Endothelial cell of umbilical vein (primary cell): ENCODE data around the gene EIF4G2. TPM values are rescaled to one million over a fixed set of nuclear protein-coding genes. Genes with fewer than 3 reads are reported as not detected.

Source experiments
- BruUV-seq: library from RNA; stranded (reverse); fragments of 400-500 nt; replicated peaks from 2 replicates; lab custom pipeline; 2021; lab: Mats Ljungman, UMichigan
- CTCF ChIA-PET: fragments of 300-600, 350-600 bp; sonication (Branson Sonifier 250); formaldehyde crosslinking; loops from one replicate; lab custom pipeline; 2021; ENCODE audit warnings: antibody characterized with exemption, inconsistent platforms; lab: Charles Lee
- POLR2A ChIA-PET: fragments of 300-600, 350-600 bp; sonication (Branson Sonifier 250); formaldehyde crosslinking; loops from one replicate; lab custom pipeline; 2021; ENCODE audit warnings: antibody characterized with exemption, inconsistent platforms; lab: Charles Lee
- DNase-seq: peaks from one replicate; pipeline ENCODE4 v3.0.0-alpha.2; 2011; ENCODE audit warnings: low read depth, low spot score
- FAIRE-seq: peaks from 2 replicates; lab custom pipeline; 2011; peaks lifted over from hg19 to GRCh38; lab: Jason Lieb, UNC
- H2AFZ ChIP-seq: 2 replicates; pipeline ENCODE4 v1.6.0; 2012; ENCODE audit warnings: low read depth, low read length, control low read depth, inconsistent platforms
- H3K27ac ChIP-seq: 2 replicates; pipeline ENCODE4 v1.5.1; 2011; ENCODE audit warnings: low read depth, mild to moderate bottlenecking, control low read depth, low read length, moderate library complexity; ENCODE audit not compliant: insufficient read depth
- H3K27me3 ChIP-seq, 2 experiments: 2 replicates each; pipeline versions ENCODE4 v1.6.0 to v1.6.1; 2011; ENCODE audit warnings: low read length in 2 of 2, mixed read lengths in 1 of 2; ENCODE audit not compliant: control insufficient read depth in 2 of 2, insufficient read depth in 2 of 2
- H3K36me3 ChIP-seq, 2 experiments: 2 replicates in 1 of 2; 3 replicates in 1 of 2; pipeline ENCODE4 v1.5.1; 2011; ENCODE audit warnings: low read length in 2 of 2, mild to moderate bottlenecking in 1 of 2, moderate library complexity in 1 of 2; ENCODE audit not compliant: control insufficient read depth in 2 of 2, insufficient read depth in 2 of 2; ENCODE audit errors: extremely low read depth in 1 of 2
- H3K4me1 ChIP-seq: 3 replicates; pipeline ENCODE4 v1.5.1; 2011; ENCODE audit warnings: mild to moderate bottlenecking, low read length; ENCODE audit not compliant: control insufficient read depth, insufficient read depth; ENCODE audit errors: extremely low read depth
- H3K4me2 ChIP-seq: 2 replicates; pipeline ENCODE4 v1.6.1; 2011; ENCODE audit warnings: low read length, control low read depth, mixed read lengths; ENCODE audit not compliant: insufficient read depth
- H3K4me3 ChIP-seq, 3 experiments: fragments of 200-600 bp in 1 of 3; sonication (generic), shearing (Covaris generic) in 1 of 3; replicated peaks in 1 of 3; 2 replicates each; pipeline ENCODE4 v1.5.1; 2011 to 2016; ENCODE audit warnings: control low read depth in 3 of 3, low read length in 3 of 3, mild to moderate bottlenecking in 2 of 3, inconsistent platforms in 1 of 3, low read depth in 1 of 3, moderate library complexity in 1 of 3; ENCODE audit not compliant: insufficient read depth in 1 of 3
- H3K79me2 ChIP-seq: 2 replicates; pipeline ENCODE4 v1.6.0; 2012; ENCODE audit warnings: low read length, inconsistent platforms; ENCODE audit not compliant: control insufficient read depth, insufficient read depth
- H3K9ac ChIP-seq: replicated peaks from 2 replicates; pipeline ENCODE3; 2011; ENCODE audit warnings: low read length, control low read depth; ENCODE audit not compliant: insufficient read depth; ENCODE audit errors: extremely low read depth
- H3K9me1 ChIP-seq: replicated peaks from 3 replicates; pipeline ENCODE4 v1.6.0; 2011; ENCODE audit warnings: mild to moderate bottlenecking, low read length; ENCODE audit not compliant: control insufficient read depth, insufficient read depth; ENCODE audit errors: extremely low read depth
- H3K9me3 ChIP-seq: replicated peaks from 2 replicates; pipeline ENCODE4 v1.5.1; 2012; ENCODE audit warnings: low read length, inconsistent platforms; ENCODE audit not compliant: control insufficient read depth, insufficient read depth
- H4K20me1 ChIP-seq: replicated peaks from 2 replicates; pipeline ENCODE3; 2011; ENCODE audit warnings: mild to moderate bottlenecking, low read length; ENCODE audit not compliant: control insufficient read depth, insufficient read depth; ENCODE audit errors: extremely low read depth
- EZH2 ChIP-seq: IDR thresholded peaks from 2 replicates; pipeline ENCODE4 v1.6.1; 2012; ENCODE audit warnings: borderline replicate concordance, low read depth, mild to moderate bottlenecking, moderate library complexity, low read length, inconsistent platforms; ENCODE audit not compliant: severe bottlenecking
- FOS ChIP-seq: IDR thresholded peaks from 2 replicates; pipeline ENCODE4 v1.6.1; 2011; ENCODE audit warnings: mild to moderate bottlenecking, low read length, moderate library complexity, borderline replicate concordance; ENCODE audit not compliant: insufficient read depth
- GATA2 ChIP-seq: IDR thresholded peaks from 2 replicates; pipeline ENCODE4 v1.7.0; 2011; ENCODE audit warnings: low read depth, mild to moderate bottlenecking, moderate library complexity, mixed read lengths, low read length; ENCODE audit not compliant: insufficient read length, insufficient read depth
- JUN ChIP-seq: IDR thresholded peaks from 2 replicates; pipeline ENCODE4 v1.6.1; 2011; ENCODE audit warnings: borderline replicate concordance, low read depth; ENCODE audit not compliant: insufficient read length, insufficient read depth
- MYC ChIP-seq: IDR thresholded peaks from one replicate; pipeline ENCODE4 v1.6.1; 2011; ENCODE audit warnings: mild to moderate bottlenecking, low read depth, low read length
- POLR2A ChIP-seq: IDR thresholded peaks from 2 replicates; pipeline ENCODE4 v1.6.1; 2012; ENCODE audit warnings: low read depth, mild to moderate bottlenecking, control low read depth, low read length
- POLR2AphosphoS5 ChIP-seq: IDR thresholded peaks from 2 replicates; pipeline ENCODE4 v1.6.1; 2012; ENCODE audit warnings: low read depth, mild to moderate bottlenecking, control low read depth, low read length, moderate library complexity; ENCODE audit not compliant: insufficient read depth
- dilution Hi-C: fragments of 300-500 bp; cut with MboI; formaldehyde crosslinking; loops from one replicate; pipeline ENCODE4 v1.15.0; 2019; ENCODE audit warnings: low sequenced_read_pairs; ENCODE audit not compliant: extremely low pct_ligation_motif_present
- intact Hi-C: fragments of 100-400 bp; cut with micrococcal nuclease; formaldehyde crosslinking; loops from one replicate; pipeline ENCODE4 v1.10.0; 2022
- polyA plus RNA-seq, 4 experiments: library from polyadenylated mRNA; depleted of rRNA in 3 of 4; stranded (reverse) in 3 of 4; unstranded in 1 of 4; fragments of >200 nt; gene quantifications; 2 replicates each; pipeline versions ENCODE4 v1.2.1 to v1.2.3, GENCODE V29; 2011 to 2012; ENCODE audit warnings: missing spikeins in 1 of 4
- total RNA-seq: library from RNA; stranded (reverse); gene quantifications from 2 replicates; pipeline ENCODE4 v1.2.3, GENCODE V29; 2021
- TF ChIP-seq, protein P1 (sequence below), 2 donors: IDR thresholded peaks; 1 replicate in 1 of 2; 2 replicates in 1 of 2; pipeline ENCODE4 v1.5.1; 2011; ENCODE audit warnings: low read length in 2 of 2, mild to moderate bottlenecking in 2 of 2, moderate library complexity in 2 of 2, control low read depth in 1 of 2, inconsistent platforms in 1 of 2, low read depth in 1 of 2; ENCODE audit not compliant: insufficient read depth in 1 of 2; ENCODE audit errors: extremely low read depth in 1 of 2
- TF ChIP-seq, protein P2 (sequence below): IDR thresholded peaks from 2 replicates; pipeline ENCODE4 v1.6.1; 2011; ENCODE audit not compliant: insufficient read depth, insufficient read length

Gene EIF4G2
- total and polyA plus RNA-seq, 2 donors (not counting 3 experiments of a cell fraction or from before 2014, with no cell fraction given), result 382 to 1,194 TPM

GRCh38 chr11:10764412-10764811 lies 44.3 kb downstream of the EIF4G2 start:
- no TSS peak for BruUV-seq
- Histone ChIP-seq H3K36me3 (peaks cover 5 to 25% of the 10 kb centered on the region in 2 experiments), H2AFZ (no peak overlapping the region), H3K27ac (no peak overlapping the region), H3K79me2 (no peaks in the 10 kb centered on the region), H3K9ac (no peak overlapping the region), H3K9me3 (no peaks in the 10 kb centered on the region), H3K27me3 (no peaks in the 10 kb centered on the region), H3K4me2 (no peak overlapping the region), H3K4me3 (no peak overlapping the region), H3K9me1 (no peaks in the 10 kb centered on the region), H4K20me1 (no peaks in the 10 kb centered on the region), H3K4me1 (peaks cover 4% of the 10 kb centered on the region)
- intact Hi-C loops, result no loop called here
- dilution Hi-C loops, result no loop called here
- ChIA-PET CTCF (interaction anchor here (1.3 kb wide), 1 partner anchor 13 kb away, joined by 5 read pairs; the partner anchor contains the start of gene CTR9), POLR2A (no interaction called here)
- TF ChIP-seq POLR2A (no peak), EZH2 (no peak), POLR2AphosphoS5 (no peak), GATA2 (no peak), FOS (no peak), MYC (no peak), JUN (no peak)
- TF ChIP-seq, protein P1, sequence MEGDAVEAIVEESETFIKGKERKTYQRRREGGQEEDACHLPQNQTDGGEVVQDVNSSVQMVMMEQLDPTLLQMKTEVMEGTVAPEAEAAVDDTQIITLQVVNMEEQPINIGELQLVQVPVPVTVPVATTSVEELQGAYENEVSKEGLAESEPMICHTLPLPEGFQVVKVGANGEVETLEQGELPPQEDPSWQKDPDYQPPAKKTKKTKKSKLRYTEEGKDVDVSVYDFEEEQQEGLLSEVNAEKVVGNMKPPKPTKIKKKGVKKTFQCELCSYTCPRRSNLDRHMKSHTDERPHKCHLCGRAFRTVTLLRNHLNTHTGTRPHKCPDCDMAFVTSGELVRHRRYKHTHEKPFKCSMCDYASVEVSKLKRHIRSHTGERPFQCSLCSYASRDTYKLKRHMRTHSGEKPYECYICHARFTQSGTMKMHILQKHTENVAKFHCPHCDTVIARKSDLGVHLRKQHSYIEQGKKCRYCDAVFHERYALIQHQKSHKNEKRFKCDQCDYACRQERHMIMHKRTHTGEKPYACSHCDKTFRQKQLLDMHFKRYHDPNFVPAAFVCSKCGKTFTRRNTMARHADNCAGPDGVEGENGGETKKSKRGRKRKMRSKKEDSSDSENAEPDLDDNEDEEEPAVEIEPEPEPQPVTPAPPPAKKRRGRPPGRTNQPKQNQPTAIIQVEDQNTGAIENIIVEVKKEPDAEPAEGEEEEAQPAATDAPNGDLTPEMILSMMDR (IDR thresholded peaks at IDR 0.05; ENCODE audit: extremely low read depth in 1 of 2, insufficient read depth in 1 of 2, low read depth in 1 of 2, low read length in 2 of 2), result no peak
- TF ChIP-seq, protein P2, sequence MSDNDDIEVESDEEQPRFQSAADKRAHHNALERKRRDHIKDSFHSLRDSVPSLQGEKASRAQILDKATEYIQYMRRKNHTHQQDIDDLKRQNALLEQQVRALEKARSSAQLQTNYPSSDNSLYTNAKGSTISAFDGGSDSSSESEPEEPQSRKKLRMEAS, result no peak
- no peak for FAIRE-seq
- no peak for DNase-seq
